NCI-H2029 (cell line): Measurements from ENCODE around the gene SDK2.
A peak's percentile ranks its signal among the peaks of the same experiment; 100 is the strongest.
"Not testable (repeated sequence)": the region's sequence is repeated elsewhere in the genome, so short reads cannot be mapped to it uniquely, and the experiment has no call there.

Experiments used
- DNase-seq: peaks from one replicate; lab custom pipeline; 2025; lab: John Stamatoyannopoulos, UW

The SDK2 gene

DNA sequence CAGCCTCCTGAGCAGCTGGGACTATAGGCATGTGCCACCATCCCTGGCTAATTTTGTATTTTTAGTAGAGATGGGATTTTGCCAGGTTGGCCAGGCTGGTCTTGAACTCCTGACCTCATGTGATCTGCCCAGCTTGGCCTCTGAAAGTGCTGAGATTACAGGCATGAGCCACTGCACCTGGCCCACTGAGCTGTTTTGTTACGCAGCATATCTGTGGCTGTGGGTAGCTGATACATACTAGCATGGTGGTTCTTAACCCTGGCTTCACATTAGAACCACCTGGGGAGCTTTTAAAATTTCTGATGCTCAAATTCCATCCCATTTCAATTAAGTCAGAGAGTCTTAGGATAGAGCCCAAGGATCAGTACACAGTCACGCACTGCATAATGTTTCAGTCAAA is 190.8 kb downstream of the SDK2 start:
- DNase-seq, result not testable (repeated sequence)

DNA sequence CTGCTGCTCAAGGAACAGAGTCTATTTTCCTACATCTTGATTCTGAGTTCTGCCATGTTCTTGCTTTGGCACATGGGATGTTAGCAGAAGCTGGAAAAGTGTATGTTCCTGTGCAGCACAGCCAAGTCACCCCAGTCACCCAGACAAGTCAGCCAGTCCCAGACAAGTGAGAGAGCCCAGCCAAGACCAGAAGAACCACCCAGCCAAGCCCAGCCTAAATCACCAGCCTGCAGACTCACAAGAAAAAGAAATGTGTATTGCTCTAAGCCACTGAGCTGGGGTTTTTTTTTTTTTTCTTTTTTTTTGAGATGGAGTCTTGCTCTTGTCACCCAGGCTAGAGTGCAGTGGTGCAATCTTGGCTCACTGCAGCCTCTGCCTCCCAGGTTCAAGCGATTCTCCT is 191.2 kb downstream of the SDK2 start:
- no peak for DNase-seq

DNA sequence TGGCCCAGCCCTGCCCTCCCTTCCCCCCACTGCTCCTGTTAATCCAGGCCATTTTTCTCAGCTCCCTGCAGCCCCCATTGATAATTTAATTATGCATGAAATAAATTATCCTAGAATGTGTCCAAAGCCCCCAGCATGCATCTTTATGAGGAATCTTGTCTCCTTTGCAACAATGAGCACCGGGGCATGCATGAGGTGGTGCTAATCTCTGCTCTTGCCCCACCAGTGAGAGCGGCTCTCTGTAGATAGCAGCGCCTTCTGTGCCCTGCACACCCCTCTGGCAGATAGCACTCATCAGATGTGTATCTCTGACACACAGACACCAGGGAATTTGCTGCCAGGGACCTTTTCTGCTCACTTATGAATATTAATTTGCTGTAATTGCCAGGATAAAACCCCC is 192.2 kb downstream of the SDK2 start:
- no peak for DNase-seq

- DNase-seq, result no peak
Measured at GRCh38 chr17:73447319-73447718, 196.9 kb downstream of the SDK2 start.

DNA sequence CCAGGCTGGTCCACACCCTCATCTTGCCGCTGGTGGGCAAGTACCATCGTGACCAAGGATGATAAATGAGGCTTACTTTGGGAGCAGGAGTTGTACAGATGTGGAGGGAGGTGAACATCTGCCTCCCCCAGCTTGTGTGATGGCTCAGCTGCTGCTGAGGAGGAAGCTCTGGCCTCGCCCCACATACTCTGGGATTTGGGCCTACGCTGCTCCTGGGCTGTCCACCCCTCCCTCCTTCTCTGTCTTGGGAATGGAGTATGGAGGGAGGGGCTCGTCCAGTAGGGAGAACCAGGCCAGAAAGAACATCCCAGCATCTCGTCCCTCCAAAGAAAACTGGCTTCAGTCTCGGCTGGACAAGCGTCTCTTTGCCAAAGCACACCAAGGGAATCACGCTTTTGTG is 197.6 kb downstream of the SDK2 start:
- DNase-seq, result no peak

DNA sequence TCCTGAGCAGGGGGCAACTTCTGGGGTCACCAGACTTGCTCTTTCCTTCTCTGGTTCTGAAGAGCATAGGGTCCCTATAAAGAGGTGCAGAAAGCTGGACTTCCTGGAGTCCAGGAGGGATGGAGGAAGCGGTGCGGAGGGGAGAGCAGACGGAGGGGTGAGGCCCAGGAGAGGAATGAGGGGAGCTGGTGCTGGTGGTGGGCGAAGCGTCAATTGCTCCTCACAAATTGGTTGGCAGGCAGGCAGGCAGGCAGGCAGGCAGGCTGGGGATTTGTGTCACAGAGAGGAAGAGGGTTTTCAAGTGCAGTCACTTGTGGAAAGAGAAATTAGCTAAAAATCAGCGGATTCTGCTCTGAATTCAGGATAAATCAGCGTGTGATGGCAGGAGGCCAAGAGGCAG is 198.8 kb downstream of the SDK2 start:
- no peak for DNase-seq

DNA sequence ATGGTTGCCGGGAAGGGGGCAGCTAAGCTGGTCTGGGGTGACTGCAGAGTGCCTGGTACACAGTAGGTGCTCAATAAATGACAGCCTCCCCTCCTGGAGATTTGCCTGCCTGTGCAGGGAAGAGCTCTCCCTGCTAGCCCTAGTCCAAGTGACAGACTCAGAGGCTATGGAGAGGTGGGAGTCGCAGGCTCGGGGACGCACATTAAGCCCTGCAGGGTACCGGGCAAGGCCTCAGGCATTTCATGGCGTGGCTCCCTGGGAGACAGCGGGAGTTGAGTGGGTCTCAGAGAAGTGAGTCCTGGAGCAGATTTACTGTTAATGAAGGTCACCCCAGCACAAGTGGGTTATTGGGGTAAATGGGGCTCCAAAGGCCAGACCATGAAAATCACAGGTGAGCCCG is 200.2 kb downstream of the SDK2 start:
- no peak for DNase-seq

DNA sequence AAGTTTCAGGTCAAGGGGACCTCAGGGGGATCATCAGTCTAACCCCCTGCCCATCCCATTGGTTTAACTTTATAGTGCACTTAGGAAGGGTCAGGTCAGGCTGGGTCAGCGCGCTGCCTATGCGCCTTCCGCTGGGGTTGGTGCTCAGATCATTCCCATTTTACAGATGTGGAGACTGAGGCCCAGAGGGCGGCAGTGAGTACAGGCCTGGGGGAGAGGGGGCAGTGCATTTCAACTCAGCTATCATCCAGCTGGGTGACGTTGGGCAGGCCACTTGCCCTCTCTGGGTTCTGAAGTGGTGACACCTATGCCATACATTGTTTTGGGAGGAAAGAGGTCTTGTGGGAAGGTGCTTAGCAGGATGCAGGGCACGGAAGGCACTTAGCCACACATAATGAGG is 204.6 kb downstream of the SDK2 start:
- DNase-seq, result no peak

DNA sequence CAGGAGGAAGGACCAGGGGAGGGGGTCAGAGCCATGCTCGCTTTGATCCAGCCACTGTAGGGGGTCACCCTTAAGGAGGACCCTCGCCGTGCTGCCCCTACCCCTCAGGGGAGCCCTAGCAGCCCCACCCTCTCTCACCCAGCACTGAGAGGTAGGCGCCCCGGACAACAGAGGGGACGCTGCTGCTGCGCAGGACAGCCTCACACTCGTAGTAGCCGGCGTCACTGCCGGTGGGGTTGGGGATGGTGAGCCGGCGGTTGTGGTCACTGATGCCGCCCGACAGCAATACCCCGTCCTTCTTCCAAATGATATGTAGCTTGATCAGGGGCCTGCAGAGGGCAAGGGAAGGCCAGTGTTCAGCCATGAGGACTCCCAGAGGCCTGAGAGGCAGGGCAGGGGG is 206.4 kb downstream of the SDK2 start:
- no peak for DNase-seq

GRCh38 chr17:73436954-73437353 is 207.3 kb downstream of the SDK2 start:
- no peak for DNase-seq

DNA sequence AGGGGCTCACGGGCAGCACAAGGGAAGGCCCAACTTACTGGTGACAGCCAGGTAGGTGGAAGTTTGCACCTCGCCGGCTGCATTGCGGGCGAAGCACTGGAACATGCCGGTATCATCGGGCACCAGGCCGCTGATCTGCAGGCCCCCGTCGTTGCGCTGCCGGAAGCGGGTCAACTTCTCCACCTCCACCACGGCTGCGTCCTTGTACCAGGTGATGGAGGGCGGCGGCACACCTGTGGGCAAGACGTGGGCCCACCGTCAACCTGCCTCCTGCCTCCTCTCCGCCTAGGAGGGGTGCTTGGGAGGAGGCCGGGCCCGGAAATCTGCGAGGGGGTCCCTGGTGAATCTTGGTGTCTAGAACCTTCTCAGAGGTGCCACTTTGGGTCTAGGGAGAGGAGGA is 208.8 kb downstream of the SDK2 start:
- no peak for DNase-seq

DNA sequence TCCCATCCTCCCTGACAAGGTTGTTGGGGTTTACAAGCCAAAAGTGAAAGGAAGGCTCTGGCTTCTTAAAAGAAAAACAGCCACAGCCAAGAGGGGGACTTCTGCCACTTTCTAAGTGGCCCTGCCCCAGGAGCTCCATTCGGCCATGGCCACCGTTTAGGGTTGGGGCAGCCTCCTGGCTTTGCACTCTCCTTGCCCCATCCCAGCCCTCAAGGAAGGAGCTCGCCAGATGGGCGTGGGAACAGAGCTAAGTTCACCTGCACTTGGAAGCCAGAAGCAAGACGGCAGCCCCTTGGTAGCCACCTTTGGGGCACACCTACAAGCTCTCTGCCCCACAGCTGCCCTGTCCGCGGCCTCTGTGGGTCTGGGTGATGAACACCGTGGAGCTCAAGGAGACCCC is 210.1 kb downstream of the SDK2 start:
- no peak for DNase-seq

- no peak for DNase-seq
Measured at GRCh38 chr17:73433501-73433900, 210.7 kb downstream of the SDK2 start.

DNA sequence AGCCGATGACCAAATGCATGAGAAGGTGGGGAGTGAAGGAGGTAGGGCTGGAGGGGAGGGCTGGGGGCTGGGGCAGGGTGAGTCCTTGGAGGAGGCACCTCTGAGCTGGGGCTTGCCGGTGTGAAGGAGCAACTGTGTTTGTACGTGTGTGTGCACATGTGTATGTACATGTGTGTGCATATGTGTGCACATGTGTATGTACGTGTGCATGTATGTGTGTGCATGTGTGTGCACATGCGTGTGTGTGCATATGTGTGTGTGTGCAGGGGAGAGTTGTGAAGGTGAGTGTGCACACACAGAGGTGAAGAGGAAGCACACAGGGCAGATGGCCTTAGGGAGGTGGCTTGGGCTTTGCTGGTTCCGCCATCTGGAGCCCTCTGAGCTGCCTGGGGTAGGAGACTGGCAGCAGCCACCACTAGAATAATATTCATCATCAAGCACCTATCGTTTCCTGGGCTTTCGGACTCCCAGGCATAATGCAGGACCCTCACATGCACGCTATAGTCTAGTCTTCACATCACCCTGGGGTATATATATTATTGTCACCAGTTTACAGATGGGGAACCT is 211.5 kb downstream of the SDK2 start:
- no peak for DNase-seq

DNA sequence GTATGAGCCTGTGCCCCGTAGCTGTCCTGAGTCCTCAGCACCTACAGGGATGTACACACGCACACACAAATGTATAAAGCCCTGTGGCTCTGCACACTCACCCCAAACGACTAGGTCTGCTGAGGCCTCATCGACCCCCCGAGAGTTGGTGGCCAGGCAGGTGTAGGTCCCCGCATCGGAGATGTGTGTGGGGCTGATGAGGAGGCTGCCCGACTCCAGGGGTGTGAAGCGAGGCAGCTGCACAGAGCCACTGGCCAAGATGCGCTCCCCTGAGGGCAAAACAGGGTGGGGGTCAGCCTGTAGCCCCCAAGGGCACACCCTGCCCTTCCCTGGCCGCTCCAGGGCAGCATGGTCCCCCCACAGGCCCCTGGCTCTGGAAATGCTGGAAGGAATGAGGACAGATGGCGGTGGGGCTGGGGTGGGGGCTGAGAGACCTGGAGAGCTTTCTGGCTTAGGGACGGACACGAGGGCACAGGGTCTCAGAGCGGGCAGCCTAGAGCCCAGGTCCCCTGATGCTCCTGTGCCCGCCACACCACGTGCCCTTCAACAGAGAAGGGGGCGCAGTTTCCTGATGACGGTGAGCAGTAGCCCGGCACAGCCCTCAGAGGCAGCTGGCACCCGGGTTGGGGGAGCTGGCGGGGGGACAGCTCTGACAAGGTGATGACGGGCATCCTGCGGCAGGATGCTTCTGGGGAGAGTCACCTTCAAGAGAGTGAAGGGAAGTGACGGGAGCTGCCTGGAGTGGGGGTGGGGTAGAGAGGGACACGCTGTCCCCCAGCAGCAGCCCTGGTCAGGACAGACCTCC is 212.6 kb downstream of the SDK2 start:
- DNase-seq, result no peak

DNA sequence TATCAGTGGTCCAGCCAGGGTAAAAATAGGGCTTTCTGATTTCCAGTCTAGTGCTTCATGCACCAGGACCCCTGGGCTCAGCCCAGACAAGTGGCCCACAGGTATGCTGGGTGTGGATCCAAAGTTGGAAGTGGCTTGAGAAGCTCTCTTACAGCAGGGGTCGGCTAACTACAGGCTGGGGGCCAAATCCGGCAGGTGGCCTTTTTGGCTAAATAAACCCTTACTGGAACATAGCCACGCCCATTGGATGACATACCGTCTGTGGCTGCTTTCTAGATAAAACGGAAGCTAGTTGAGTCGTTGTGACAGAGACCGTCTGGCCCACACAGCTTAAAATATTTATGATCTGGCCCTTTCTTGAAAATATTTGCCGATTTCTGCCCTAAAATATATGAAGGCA is 213.4 kb downstream of the SDK2 start:
- peak; percentile 50 for DNase-seq

GRCh38 chr17:73430165-73430680 is 214.0 kb downstream of the SDK2 start:
- peak; percentile 16 for DNase-seq

DNA sequence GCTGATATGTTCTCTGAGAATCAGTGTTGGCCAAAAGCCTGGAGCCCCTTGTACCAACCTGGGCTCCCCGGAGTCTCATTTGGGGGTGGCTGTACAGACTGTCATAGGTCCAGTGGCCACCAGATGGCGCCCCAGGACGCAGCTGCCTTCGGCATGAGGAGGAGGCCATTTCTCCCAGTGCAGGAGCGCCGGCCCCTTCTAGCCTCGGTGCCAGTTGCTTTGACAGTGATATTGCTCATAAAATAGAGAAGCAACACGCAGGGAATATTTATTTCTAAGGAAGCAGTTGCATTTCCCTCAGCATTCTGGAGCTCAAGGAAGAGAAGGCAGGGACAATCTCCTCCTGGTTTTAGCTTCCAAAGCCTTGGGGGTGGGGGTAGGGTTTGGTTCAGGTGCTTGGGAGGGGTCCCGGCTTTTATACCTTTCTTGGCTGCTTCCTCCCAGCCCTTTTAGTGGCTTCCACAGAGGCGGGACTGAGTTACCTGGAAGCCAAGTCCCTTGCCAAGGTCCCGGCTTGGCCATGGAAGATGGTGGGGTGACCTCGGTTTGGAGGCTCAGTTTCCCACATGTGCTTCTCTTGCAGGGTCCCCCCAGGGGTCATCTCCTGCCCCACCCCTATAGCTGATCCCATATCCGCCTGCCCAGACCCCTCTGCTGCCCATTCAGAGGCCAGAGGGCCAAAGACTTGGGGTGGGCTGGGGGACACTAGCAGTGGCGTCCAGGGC is 214.6 kb downstream of the SDK2 start:
- peak; percentile 63 for DNase-seq

- DNase-seq, result peak; percentile 41
Measured at GRCh38 chr17:73427198-73427597, 217.0 kb downstream of the SDK2 start.

DNA sequence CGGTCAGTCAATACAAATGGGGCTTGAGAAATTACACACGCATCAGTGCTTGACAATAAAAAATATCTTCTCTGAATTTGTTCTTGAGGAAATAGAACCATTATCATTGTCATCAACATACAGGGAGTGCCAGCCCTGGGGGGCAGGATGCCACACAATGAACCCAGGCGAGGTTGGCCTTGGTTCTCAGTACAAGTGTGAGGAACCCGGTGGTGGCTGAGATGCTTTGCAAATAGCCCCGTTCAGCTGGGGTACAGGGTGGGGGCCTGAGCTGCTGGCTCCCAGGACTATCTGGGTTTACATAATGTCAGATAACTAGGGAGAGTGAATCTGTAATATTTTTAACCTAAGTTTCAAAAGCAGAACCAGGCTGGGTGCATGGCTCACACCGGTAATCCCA is 219.7 kb downstream of the SDK2 start:
- DNase-seq, result no peak

GRCh38 chr17:73423806-73424205 is 220.4 kb downstream of the SDK2 start:
- DNase-seq, result no peak

DNA sequence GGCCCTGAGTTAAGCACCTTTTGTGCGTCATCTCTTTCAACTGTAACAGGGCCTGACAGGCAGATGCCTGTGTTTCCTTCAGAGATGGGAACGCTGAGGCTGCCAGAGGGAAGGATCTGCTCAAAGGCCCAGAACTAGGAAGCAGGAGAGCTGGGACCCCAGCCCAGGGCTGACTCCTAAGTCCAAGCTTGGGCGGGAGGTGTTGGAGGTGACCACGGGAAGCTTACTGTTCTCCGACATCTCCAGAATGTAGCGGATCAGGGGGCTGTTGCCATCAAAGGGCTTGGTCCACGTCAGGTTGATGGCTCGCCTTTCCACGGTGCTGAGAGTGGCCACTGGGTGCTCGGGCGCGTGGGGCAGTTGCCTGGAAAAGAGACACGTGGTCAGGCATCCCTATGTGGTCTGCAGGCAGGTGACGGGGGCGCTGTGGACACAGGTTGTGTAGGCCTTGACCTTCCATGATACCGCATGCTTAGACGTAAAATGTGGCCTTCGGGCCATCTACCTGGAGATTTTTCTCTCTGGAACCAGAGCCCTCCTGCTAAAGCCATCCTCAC is 221.0 kb downstream of the SDK2 start:
- no peak for DNase-seq

DNA sequence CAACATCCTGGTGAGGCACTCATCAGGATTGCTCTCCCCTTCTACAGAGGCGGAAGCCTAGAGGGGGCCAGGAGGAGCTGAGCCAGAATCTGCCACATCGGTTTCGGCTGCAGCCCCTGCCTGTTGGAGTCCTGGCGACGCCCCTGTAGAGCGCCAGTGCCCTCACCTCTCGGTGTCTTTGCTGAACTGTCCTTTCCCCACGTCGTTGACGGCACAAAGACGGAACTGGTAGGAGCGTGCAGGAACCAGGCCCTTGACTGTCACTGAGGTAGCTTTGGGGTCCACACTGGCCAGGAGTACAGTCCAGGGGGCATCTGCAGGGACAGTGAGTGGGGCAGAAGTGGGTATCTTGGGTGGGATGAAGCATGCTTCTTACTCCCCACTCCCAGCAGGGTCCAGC is 222.1 kb downstream of the SDK2 start:
- DNase-seq, result no peak
